Measurements from ENCODE around the gene NOC2L. TPM values are rescaled to one million over a fixed set of nuclear protein-coding genes. Genes with fewer than 3 reads are reported as not detected.
A peak's percentile ranks its signal among the peaks of the same experiment; 100 is the strongest.

Gene NOC2L
- total and polyA plus RNA-seq, 9 of the 15 experiments (the other 6 are each of a cell fraction or from before 2014, with no cell fraction given), result 4.0 to 410 (median 200) TPM

DNA sequence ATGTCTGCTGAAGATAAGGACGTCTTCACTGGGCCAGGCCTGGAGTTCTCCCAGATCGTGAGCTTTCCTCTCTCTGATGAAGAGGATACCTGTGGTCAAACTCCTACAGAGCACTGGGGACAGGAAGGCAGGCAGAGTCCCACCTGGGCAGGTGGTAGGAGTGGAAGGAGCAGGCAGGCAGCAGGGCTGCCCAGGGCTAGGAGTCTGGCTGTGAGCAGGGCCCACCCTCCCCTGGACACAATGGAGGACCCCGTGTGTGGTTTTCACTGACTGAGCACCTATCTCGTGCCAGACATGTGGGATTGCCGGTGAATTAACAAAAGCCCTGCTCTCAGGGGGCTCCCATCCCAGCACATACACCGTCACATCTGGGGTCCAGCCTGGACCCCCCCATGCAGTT, 40.2 kb downstream of the NOC2L start:
- peaks cover 21 to 88% of the 10 kb centered on the region in 2 experiments for H3K4me1 ChIP-seq (replicated peaks in 1 of 2; ENCODE audit: control insufficient read depth in 2 of 2, insufficient read depth in 2 of 2, low read length in 2 of 2)
- no peak for FAIRE-seq

GRCh38 chr1:918353-918752, 40.7 kb downstream of the NOC2L start:
- no peak overlapping the region for H3K27ac ChIP-seq (ENCODE audit: extremely low read depth, low read depth, low read length)
- ChIA-PET CTCF (ENCODE audit: low intra/inter-chr PET ratio) (no interaction called here), POLR2A (interaction anchor here (1.2 to 2.7 kb wide), 3 partner anchors 8 to 20 kb away, joined by 4 to 11 read pairs (median 7); no protein-coding TSS in a partner anchor)
- BruUV-seq (replicated peaks), result no TSS peak
- WGBS (ENCODE audit: insufficient coverage, low coverage, missing lambda C conversion rate), result 23% methylated on average over 15 of the region's 15 CpGs
- in situ Hi-C loops (cut with MboI) (no loop called here), intact Hi-C loops (cut with micrococcal nuclease) (no loop called here)
- no peak for FAIRE-seq
- no peaks in the 10 kb centered on the region for H3K36me3 ChIP-seq (ENCODE audit: control insufficient read depth, insufficient read depth, low read length)
- no peak overlapping the region for H3K4me2 ChIP-seq (ENCODE audit: insufficient read depth, low read length)
- no peak overlapping the region for H3K4me3 ChIP-seq
- no peaks in the 10 kb centered on the region for H3K79me2 ChIP-seq (ENCODE audit: control insufficient read depth, insufficient read depth, low read length)
- DNase-seq (ENCODE audit: extremely low read depth in 1 of 4, low spot score in 3 of 4), result no peak
- H2AFZ ChIP-seq (ENCODE audit: low read depth, low read length), result no peak overlapping the region
- no peaks in the 10 kb centered on the region for H3K9me3 ChIP-seq (replicated peaks; ENCODE audit: control insufficient read depth, insufficient read depth, low read depth, low read length)
- no peak for ATAC-seq
- H3K4me1 ChIP-seq (replicated peaks in 1 of 2; ENCODE audit: control insufficient read depth in 2 of 2, insufficient read depth in 2 of 2, low read length in 2 of 2), result peaks cover 19 to 88% of the 10 kb centered on the region in 2 experiments
- peaks cover 36 to 83% of the 10 kb centered on the region in 2 experiments; a peak in 4 of 5 replicates for H3K27me3 ChIP-seq (ENCODE audit: control insufficient read depth in 2 of 2, insufficient read depth in 2 of 2, low read length in 2 of 2)
- no peaks in the 10 kb centered on the region for H3K9me1 ChIP-seq (ENCODE audit: control insufficient read depth, insufficient read depth, low read length)
- H3K9ac ChIP-seq (ENCODE audit: insufficient read depth in 1 of 2, low read depth in 2 of 2, low read length in 2 of 2), result peak overlapping the region in 1 of 2 experiments; percentile 10; a peak in 1 of 4 replicates
- peaks cover 47% of the 10 kb centered on the region for H4K20me1 ChIP-seq (replicated peaks; ENCODE audit: control insufficient read depth, insufficient read depth, low read length)
- TF ChIP-seq, protein P1, sequence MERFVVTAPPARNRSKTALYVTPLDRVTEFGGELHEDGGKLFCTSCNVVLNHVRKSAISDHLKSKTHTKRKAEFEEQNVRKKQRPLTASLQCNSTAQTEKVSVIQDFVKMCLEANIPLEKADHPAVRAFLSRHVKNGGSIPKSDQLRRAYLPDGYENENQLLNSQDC (CRISPR knock-in tag; IDR thresholded peaks at IDR 0.05), result no peak
- TF ChIP-seq HOXB6 (CRISPR knock-in tag; IDR thresholded peaks at IDR 0.05; ENCODE audit: borderline replicate concordance) (no peak), STAT5A (IDR thresholded peaks at IDR 0.05; ENCODE audit: borderline replicate concordance, low read length) (no peak), ZNF592 (IDR thresholded peaks at IDR 0.05) (no peak), RHOXF2B (CRISPR knock-in tag; conservative IDR thresholded peaks at IDR 0.05) (no peak), TCF3 (CRISPR knock-in tag; IDR thresholded peaks at IDR 0.05) (no peak)
- TF ChIP-seq, protein P2, sequence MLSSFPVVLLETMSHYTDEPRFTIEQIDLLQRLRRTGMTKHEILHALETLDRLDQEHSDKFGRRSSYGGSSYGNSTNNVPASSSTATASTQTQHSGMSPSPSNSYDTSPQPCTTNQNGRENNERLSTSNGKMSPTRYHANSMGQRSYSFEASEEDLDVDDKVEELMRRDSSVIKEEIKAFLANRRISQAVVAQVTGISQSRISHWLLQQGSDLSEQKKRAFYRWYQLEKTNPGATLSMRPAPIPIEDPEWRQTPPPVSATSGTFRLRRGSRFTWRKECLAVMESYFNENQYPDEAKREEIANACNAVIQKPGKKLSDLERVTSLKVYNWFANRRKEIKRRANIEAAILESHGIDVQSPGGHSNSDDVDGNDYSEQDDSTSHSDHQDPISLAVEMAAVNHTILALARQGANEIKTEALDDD (IDR thresholded peaks at IDR 0.05), result no peak

More for the DNA sequence above, 40.2 kb downstream of the NOC2L start:
- in situ Hi-C loops (cut with MboI), result no loop called here
- DNase-seq (ENCODE audit: extremely low read depth in 1 of 4, low spot score in 3 of 4) (no peak), ATAC-seq (no peak)
- intact Hi-C loops (cut with micrococcal nuclease), result no loop called here
- H3K27me3 ChIP-seq (ENCODE audit: control insufficient read depth in 2 of 2, insufficient read depth in 2 of 2, low read length in 2 of 2), result peaks cover 36 to 80% of the 10 kb centered on the region in 2 experiments; a peak in 4 of 5 replicates
- no peaks in the 10 kb centered on the region for H3K9me1 ChIP-seq (ENCODE audit: control insufficient read depth, insufficient read depth, low read length)
- no peaks in the 10 kb centered on the region for H3K79me2 ChIP-seq (ENCODE audit: control insufficient read depth, insufficient read depth, low read length)
- peaks cover 49% of the 10 kb centered on the region for H4K20me1 ChIP-seq (replicated peaks; ENCODE audit: control insufficient read depth, insufficient read depth, low read length)
- no peak overlapping the region for H3K27ac ChIP-seq (ENCODE audit: extremely low read depth, low read depth, low read length)
- no TSS peak for BruUV-seq (replicated peaks)
- no peaks in the 10 kb centered on the region for H3K36me3 ChIP-seq (ENCODE audit: control insufficient read depth, insufficient read depth, low read length)
- 11% methylated on average over 6 of the region's 6 CpGs for WGBS (ENCODE audit: insufficient coverage, low coverage, missing lambda C conversion rate)
- no peaks in the 10 kb centered on the region for H3K9me3 ChIP-seq (replicated peaks; ENCODE audit: control insufficient read depth, insufficient read depth, low read depth, low read length)
- H3K4me2 ChIP-seq (ENCODE audit: insufficient read depth, low read length), result no peak overlapping the region
- 0 out of 2 replicates have a peak, but pooled peaks have one; percentile 6 for TF ChIP-seq CBFA2T3 (IDR thresholded peaks at IDR 0.05)
- 0 out of 2 replicates have a peak, but pooled peaks have one; percentile 19 for TF ChIP-seq SMAD4 (CRISPR knock-in tag; conservative IDR thresholded peaks at IDR 0.05)
- TF ChIP-seq, protein P3, sequence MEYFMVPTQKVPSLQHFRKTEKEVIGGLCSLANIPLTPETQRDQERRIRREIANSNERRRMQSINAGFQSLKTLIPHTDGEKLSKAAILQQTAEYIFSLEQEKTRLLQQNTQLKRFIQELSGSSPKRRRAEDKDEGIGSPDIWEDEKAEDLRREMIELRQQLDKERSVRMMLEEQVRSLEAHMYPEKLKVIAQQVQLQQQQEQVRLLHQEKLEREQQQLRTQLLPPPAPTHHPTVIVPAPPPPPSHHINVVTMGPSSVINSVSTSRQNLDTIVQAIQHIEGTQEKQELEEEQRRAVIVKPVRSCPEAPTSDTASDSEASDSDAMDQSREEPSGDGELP (CRISPR knock-in tag; IDR thresholded peaks at IDR 0.05; ENCODE audit: borderline replicate concordance), result no peak
- peak overlapping the region in 1 of 2 experiments; percentile 69; a peak in 2 of 4 replicates for H3K9ac ChIP-seq (ENCODE audit: insufficient read depth in 1 of 2, low read depth in 2 of 2, low read length in 2 of 2)
- ChIA-PET POLR2A (interaction anchor here (1.2 to 2.7 kb wide), 3 partner anchors 11 to 19 kb away, joined by 7 to 11 read pairs (median 9); no protein-coding TSS in a partner anchor), CTCF (ENCODE audit: low intra/inter-chr PET ratio) (no interaction called here)
- H2AFZ ChIP-seq (ENCODE audit: low read depth, low read length), result no peak overlapping the region
- H3K4me3 ChIP-seq, result no peak overlapping the region
